Measurements from ENCODE around the gene RXFP4.

The RXFP4 gene

DNA sequence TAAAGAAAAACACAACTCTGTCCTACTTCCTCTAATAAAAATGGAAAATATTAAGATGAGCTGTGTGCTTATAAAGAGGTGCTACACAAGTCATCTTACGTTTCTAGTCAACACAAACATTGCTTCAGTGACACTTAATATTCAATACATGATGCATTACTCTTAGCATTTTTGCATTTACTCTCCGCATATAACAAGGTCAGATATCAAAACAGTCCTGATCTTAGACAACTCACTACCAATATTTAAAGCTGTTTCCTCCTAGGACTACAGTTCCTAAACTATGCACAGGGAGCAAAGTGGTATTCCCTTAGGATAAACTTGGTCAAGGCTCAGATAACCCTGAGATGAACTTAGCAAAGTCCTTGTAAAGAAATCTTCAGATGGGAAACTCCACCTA lies 42.5 kb upstream of the RXFP4 start:
- TF ChIP-seq, protein P1, sequence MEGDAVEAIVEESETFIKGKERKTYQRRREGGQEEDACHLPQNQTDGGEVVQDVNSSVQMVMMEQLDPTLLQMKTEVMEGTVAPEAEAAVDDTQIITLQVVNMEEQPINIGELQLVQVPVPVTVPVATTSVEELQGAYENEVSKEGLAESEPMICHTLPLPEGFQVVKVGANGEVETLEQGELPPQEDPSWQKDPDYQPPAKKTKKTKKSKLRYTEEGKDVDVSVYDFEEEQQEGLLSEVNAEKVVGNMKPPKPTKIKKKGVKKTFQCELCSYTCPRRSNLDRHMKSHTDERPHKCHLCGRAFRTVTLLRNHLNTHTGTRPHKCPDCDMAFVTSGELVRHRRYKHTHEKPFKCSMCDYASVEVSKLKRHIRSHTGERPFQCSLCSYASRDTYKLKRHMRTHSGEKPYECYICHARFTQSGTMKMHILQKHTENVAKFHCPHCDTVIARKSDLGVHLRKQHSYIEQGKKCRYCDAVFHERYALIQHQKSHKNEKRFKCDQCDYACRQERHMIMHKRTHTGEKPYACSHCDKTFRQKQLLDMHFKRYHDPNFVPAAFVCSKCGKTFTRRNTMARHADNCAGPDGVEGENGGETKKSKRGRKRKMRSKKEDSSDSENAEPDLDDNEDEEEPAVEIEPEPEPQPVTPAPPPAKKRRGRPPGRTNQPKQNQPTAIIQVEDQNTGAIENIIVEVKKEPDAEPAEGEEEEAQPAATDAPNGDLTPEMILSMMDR (IDR thresholded peaks at IDR 0.05; ENCODE audit: insufficient read depth, low read length, missing control alignments): no peak
- POLR2A ChIA-PET: no interaction called here
- CTCF ChIA-PET: interaction anchor here (1.0 to 1.4 kb wide), 4 partner anchors 8 to 91 kb away, joined by 3 to 4 read pairs (median 3); no protein-coding TSS in a partner anchor
- no peak for DNase-seq (ENCODE audit: low read depth, low spot score)
- H3K4me3 ChIP-seq (ENCODE audit: low read depth, low read length): no peak overlapping the region

DNA sequence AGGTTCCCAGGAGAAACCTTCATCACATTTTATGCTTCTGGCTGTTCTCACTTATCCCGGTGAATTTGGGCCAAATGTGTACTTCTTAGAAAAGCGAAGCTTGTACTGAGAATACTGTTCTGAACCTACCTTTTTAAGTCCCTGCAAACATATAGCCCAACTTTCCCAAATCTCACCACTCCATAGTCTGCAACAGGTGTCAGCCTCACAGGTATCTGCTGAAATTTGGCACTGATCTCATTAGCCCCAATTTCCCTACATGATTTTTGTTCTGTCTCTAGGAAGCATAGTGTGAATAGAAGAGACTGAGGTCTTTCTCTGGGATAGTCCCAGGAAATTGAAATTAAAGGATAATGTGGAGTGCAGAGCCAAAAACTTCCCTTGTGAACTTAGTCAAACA lies 41.8 kb upstream of the RXFP4 start:
- no peak overlapping the region for H3K4me3 ChIP-seq (ENCODE audit: low read depth, low read length)
- POLR2A ChIA-PET: interaction anchor here (0.7 kb wide), 2 partner anchors 24 to 40 kb away, joined by 3 read pairs; no protein-coding TSS in a partner anchor
- CTCF ChIA-PET: no interaction called here
- TF ChIP-seq, protein P1 (IDR thresholded peaks at IDR 0.05; ENCODE audit: insufficient read depth, low read length, missing control alignments): no peak
- DNase-seq (ENCODE audit: low read depth, low spot score): no peak

DNA sequence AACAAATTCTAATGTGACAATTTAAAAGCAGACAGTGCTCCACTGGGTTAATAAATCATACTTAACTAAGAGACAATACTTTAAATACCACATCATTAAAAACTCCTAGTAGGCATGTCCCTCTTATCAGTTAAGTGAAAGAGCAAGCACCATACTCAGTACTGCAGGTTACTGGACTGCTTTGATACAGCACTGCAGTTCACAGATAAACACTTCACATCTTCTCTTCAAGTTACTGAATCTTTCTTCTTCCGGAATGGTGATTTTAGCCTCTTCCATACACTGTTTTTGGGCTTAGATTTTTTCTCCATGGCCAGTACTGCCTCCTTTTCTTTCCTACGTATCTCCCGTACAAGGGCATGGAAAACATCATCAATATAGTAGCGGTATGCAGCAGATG lies 41.3 kb upstream of the RXFP4 start:
- ChIA-PET POLR2A (interaction anchor here (0.7 kb wide), 2 partner anchors 24 to 40 kb away, joined by 3 read pairs; no protein-coding TSS in a partner anchor), CTCF (no interaction called here)
- DNase-seq (ENCODE audit: low read depth, low spot score): no peak
- TF ChIP-seq, protein P1 (IDR thresholded peaks at IDR 0.05; ENCODE audit: insufficient read depth, low read length, missing control alignments): no peak
- H3K4me3 ChIP-seq (ENCODE audit: low read depth, low read length): no peak overlapping the region

DNA sequence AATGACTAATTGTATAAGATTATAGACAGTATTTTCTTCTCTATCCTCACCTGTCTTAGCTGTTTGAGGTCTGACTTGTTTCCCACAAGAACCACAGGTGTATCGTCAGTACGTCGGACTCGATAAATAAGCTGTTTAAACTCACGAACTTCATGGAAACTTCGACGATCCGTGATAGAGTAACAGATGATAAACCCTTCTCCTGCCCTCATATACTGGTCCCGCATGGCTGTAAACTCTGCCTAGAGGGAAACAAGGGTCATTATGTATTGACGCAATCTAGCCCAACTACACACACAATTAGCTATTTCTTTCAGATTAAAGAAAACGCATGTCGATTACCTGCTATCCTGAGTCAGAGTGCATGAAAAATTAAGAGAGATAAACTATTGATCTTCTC lies 37.2 kb upstream of the RXFP4 start:
- DNase-seq (ENCODE audit: low read depth, low spot score): no peak
- H3K4me3 ChIP-seq (ENCODE audit: low read depth, low read length): no peak overlapping the region
- POLR2A ChIA-PET: interaction anchor here (0.8 to 1.2 kb wide), 2 partner anchors 9 to 35 kb away, joined by 3 to 4 read pairs; no protein-coding TSS in a partner anchor
- CTCF ChIA-PET: interaction anchor here (1.0 kb wide), 2 partner anchors 117 to 482 kb away, joined by 3 read pairs; partner anchors contain the start of gene SSR2
- TF ChIP-seq, protein P1 (IDR thresholded peaks at IDR 0.05; ENCODE audit: insufficient read depth, low read length, missing control alignments): no peak

DNA sequence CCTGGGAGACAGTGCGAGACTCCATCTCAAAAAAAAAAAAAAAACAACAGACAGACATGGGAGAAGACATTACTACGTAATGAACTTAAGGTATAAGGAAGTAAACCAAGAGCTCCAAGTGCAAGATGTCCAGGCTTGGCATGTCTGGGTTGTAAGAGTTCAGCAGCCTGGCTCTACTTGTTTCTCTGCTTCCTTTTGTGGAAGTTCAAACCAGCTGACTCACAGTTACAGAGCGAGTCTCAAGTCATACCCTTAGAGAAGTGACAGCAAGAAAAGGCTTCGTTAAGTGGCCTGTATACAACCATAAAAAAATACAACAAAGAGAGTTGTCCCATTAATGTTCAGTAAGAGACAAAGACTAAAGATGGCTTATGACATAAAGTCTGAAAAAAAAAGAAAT lies 31.5 kb upstream of the RXFP4 start:
- DNase-seq (ENCODE audit: low read depth, low spot score): no peak
- TF ChIP-seq, protein P1 (IDR thresholded peaks at IDR 0.05; ENCODE audit: insufficient read depth, low read length, missing control alignments): no peak
- ChIA-PET CTCF (interaction anchor here (1.4 kb wide), 1 partner anchor 157 kb away, joined by 3 read pairs; no protein-coding TSS in a partner anchor), POLR2A (interaction anchor here (0.7 to 1.5 kb wide), 3 partner anchors 16 to 95 kb away, joined by 3 to 6 read pairs (median 3); partner anchors contain the start of gene GON4L)
- peak overlapping the region; percentile 90; the same call in 1 of the 2 replicates for H3K4me3 ChIP-seq (ENCODE audit: low read depth, low read length)

DNA sequence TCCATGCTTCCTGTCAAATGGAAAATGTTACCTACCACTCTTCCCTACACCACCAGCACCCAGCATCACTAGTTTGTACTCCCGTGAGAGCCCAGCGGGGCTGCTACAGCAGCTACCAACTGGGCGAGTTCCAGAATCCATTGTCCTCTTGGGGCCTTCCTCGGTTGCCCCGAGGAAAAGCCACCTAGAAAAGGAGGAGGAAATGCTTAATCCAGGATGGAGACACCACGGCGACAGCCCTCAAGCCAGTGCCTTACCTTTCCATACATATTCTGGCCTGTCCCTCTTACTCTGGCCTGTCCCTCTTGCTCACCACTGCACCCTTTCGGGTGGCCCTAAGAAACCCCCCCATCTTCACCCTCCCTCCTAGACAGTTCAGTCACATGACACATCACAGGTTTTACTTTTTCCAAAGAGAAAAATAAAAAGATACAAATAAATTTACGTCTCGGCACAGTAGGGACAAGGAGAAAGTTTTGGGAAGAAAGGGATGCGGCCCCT lies 30.8 kb upstream of the RXFP4 start:
- CTCF ChIA-PET: no interaction called here
- TF ChIP-seq, protein P1 (IDR thresholded peaks at IDR 0.05; ENCODE audit: insufficient read depth, low read length, missing control alignments): no peak
- DNase-seq (ENCODE audit: low read depth, low spot score): no peak
- POLR2A ChIA-PET: interaction anchor here (1.4 to 1.5 kb wide), 2 partner anchors 17 to 54 kb away, joined by 3 to 6 read pairs; partner anchors contain the start of gene GON4L
- H3K4me3 ChIP-seq (ENCODE audit: low read depth, low read length): peak overlapping the region; percentile 90

All from AG04449 (cell line).